ENCODE measurements around the gene BCL2L1.
"Not testable (repeated sequence)": the region's sequence is repeated elsewhere in the genome, so short reads cannot be mapped to it uniquely, and the experiment has no call there.

Gene BCL2L1

GRCh38 chr20:31758521-31758920 is 35.9 kb upstream of the BCL2L1 start:
- no peak for DNase-seq (ENCODE audit: insufficient read length, low spot score)
- FAIRE-seq = no peak
- TF ChIP-seq POU2F2 (IDR thresholded peaks at IDR 0.05; ENCODE audit: low read depth, low read length) (no peak), SPI1 (IDR thresholded peaks at IDR 0.05; ENCODE audit: low read depth, low read length) (no peak), PAX5 (IDR thresholded peaks at IDR 0.05; ENCODE audit: insufficient read depth, low read length, severe bottlenecking) (no peak), TAF1 (IDR thresholded peaks at IDR 0.05; ENCODE audit: low read depth, low read length) (no peak), POLR2A (IDR thresholded peaks at IDR 0.05; ENCODE audit: low read depth, low read length) (no peak), POLR2AphosphoS5 (IDR thresholded peaks at IDR 0.05; ENCODE audit: low read depth, low read length) (no peak)

GRCh38 chr20:31757254-31757653 is 34.6 kb upstream of the BCL2L1 start:
- TF ChIP-seq POLR2A (IDR thresholded peaks at IDR 0.05; ENCODE audit: low read depth, low read length) = no peak
- no peak for TF ChIP-seq PAX5 (IDR thresholded peaks at IDR 0.05; ENCODE audit: insufficient read depth, low read length, severe bottlenecking)
- no peak for TF ChIP-seq POLR2AphosphoS5 (IDR thresholded peaks at IDR 0.05; ENCODE audit: low read depth, low read length)
- TF ChIP-seq SPI1 (IDR thresholded peaks at IDR 0.05; ENCODE audit: low read depth, low read length) = no peak
- no peak for TF ChIP-seq POU2F2 (IDR thresholded peaks at IDR 0.05; ENCODE audit: low read depth, low read length)
- no peak for TF ChIP-seq TAF1 (IDR thresholded peaks at IDR 0.05; ENCODE audit: low read depth, low read length)
- FAIRE-seq (no peak), DNase-seq (ENCODE audit: insufficient read length, low spot score) (no peak)

- no peak for TF ChIP-seq POLR2AphosphoS5 (IDR thresholded peaks at IDR 0.05; ENCODE audit: low read depth, low read length)
- TF ChIP-seq SPI1 (IDR thresholded peaks at IDR 0.05; ENCODE audit: low read depth, low read length) = no peak
- no peak for TF ChIP-seq POU2F2 (IDR thresholded peaks at IDR 0.05; ENCODE audit: low read depth, low read length)
- TF ChIP-seq TAF1 (IDR thresholded peaks at IDR 0.05; ENCODE audit: low read depth, low read length) = no peak
- no peak for TF ChIP-seq PAX5 (IDR thresholded peaks at IDR 0.05; ENCODE audit: insufficient read depth, low read length, severe bottlenecking)
- TF ChIP-seq POLR2A (IDR thresholded peaks at IDR 0.05; ENCODE audit: low read depth, low read length) = no peak
- FAIRE-seq (no peak), DNase-seq (ENCODE audit: insufficient read length, low spot score) (no peak)
These were observed 28.5 kb upstream of the BCL2L1 start for GRCh38 chr20:31751126-31751525.

GRCh38 chr20:31749223-31749622 is 26.6 kb upstream of the BCL2L1 start:
- DNase-seq (ENCODE audit: insufficient read length, low spot score) (no peak), FAIRE-seq (no peak)
- TF ChIP-seq SPI1 (IDR thresholded peaks at IDR 0.05; ENCODE audit: low read depth, low read length) = no peak
- TF ChIP-seq POU2F2 (IDR thresholded peaks at IDR 0.05; ENCODE audit: low read depth, low read length) = no peak
- TF ChIP-seq TAF1 (IDR thresholded peaks at IDR 0.05; ENCODE audit: low read depth, low read length) = no peak
- TF ChIP-seq POLR2A (IDR thresholded peaks at IDR 0.05; ENCODE audit: low read depth, low read length) = no peak
- TF ChIP-seq POLR2AphosphoS5 (IDR thresholded peaks at IDR 0.05; ENCODE audit: low read depth, low read length) = no peak
- TF ChIP-seq PAX5 (IDR thresholded peaks at IDR 0.05; ENCODE audit: insufficient read depth, low read length, severe bottlenecking) = no peak

- DNase-seq (ENCODE audit: insufficient read length, low spot score) (no peak), FAIRE-seq (no peak)
- no peak for TF ChIP-seq POU2F2 (IDR thresholded peaks at IDR 0.05; ENCODE audit: low read depth, low read length)
- no peak for TF ChIP-seq PAX5 (IDR thresholded peaks at IDR 0.05; ENCODE audit: insufficient read depth, low read length, severe bottlenecking)
- TF ChIP-seq SPI1 (IDR thresholded peaks at IDR 0.05; ENCODE audit: low read depth, low read length) = peak; percentile 52
These were observed 25.0 kb upstream of the BCL2L1 start for GRCh38 chr20:31747640-31748039.

- FAIRE-seq; DNase-seq (ENCODE audit: insufficient read length, low spot score): not testable (repeated sequence)
These were observed 24.4 kb upstream of the BCL2L1 start for GRCh38 chr20:31747028-31747427.

- FAIRE-seq = no peak
- no peak for TF ChIP-seq POU2F2 (IDR thresholded peaks at IDR 0.05; ENCODE audit: low read depth, low read length)
- TF ChIP-seq TAF1 (IDR thresholded peaks at IDR 0.05; ENCODE audit: low read depth, low read length) = no peak
- TF ChIP-seq PAX5 (IDR thresholded peaks at IDR 0.05; ENCODE audit: insufficient read depth, low read length, severe bottlenecking) = no peak
- no peak for TF ChIP-seq POLR2A (IDR thresholded peaks at IDR 0.05; ENCODE audit: low read depth, low read length)
- TF ChIP-seq SPI1 (IDR thresholded peaks at IDR 0.05; ENCODE audit: low read depth, low read length) = no peak
- TF ChIP-seq POLR2AphosphoS5 (IDR thresholded peaks at IDR 0.05; ENCODE audit: low read depth, low read length) = no peak
These were observed 23.6 kb upstream of the BCL2L1 start for GRCh38 chr20:31746068-31746878.

GRCh38 chr20:31740656-31741323 is 18.1 kb upstream of the BCL2L1 start:
- no peak for TF ChIP-seq POLR2A (IDR thresholded peaks at IDR 0.05; ENCODE audit: low read depth, low read length)
- no peak for TF ChIP-seq PAX5 (IDR thresholded peaks at IDR 0.05; ENCODE audit: insufficient read depth, low read length, severe bottlenecking)
- TF ChIP-seq SPI1 (IDR thresholded peaks at IDR 0.05; ENCODE audit: low read depth, low read length) = no peak
- TF ChIP-seq TAF1 (IDR thresholded peaks at IDR 0.05; ENCODE audit: low read depth, low read length) = no peak
- FAIRE-seq (no peak), DNase-seq (ENCODE audit: insufficient read length, low spot score) (no peak)

More at GRCh38 chr20:31746068-31746878, 23.6 kb upstream of the BCL2L1 start:
- DNase-seq (ENCODE audit: insufficient read length, low spot score) = no peak

- TF ChIP-seq POLR2AphosphoS5 (IDR thresholded peaks at IDR 0.05; ENCODE audit: low read depth, low read length) (no peak), POLR2A (IDR thresholded peaks at IDR 0.05; ENCODE audit: low read depth, low read length) (no peak), SPI1 (IDR thresholded peaks at IDR 0.05; ENCODE audit: low read depth, low read length) (no peak), PAX5 (IDR thresholded peaks at IDR 0.05; ENCODE audit: insufficient read depth, low read length, severe bottlenecking) (no peak), POU2F2 (IDR thresholded peaks at IDR 0.05; ENCODE audit: low read depth, low read length) (no peak), TAF1 (IDR thresholded peaks at IDR 0.05; ENCODE audit: low read depth, low read length) (no peak)
- DNase-seq (ENCODE audit: insufficient read length, low spot score) = no peak
- peak; percentile 20 for FAIRE-seq
These were observed 17.5 kb upstream of the BCL2L1 start for GRCh38 chr20:31740208-31740607.

- FAIRE-seq (no peak), DNase-seq (ENCODE audit: insufficient read length, low spot score) (no peak)
- no peak for TF ChIP-seq PAX5 (IDR thresholded peaks at IDR 0.05; ENCODE audit: insufficient read depth, low read length, severe bottlenecking)
These were observed 16.9 kb upstream of the BCL2L1 start for GRCh38 chr20:31739550-31739977.

All from GM12891 (cell line).